Measurements from ENCODE around the gene SIAE.

The SIAE gene

GRCh38 chr11:124663861-124664260 lies 9.7 kb downstream of the SIAE start:
- peaks cover 9% of the 10 kb centered on the region for H3K36me3 ChIP-seq (ENCODE audit: control insufficient read depth, insufficient read depth, low read length, severe bottlenecking)
- H3K27me3 ChIP-seq (replicated peaks; ENCODE audit: control insufficient read depth, insufficient read depth, low read length), result no peaks in the 10 kb centered on the region
- no peak overlapping the region for H3K9ac ChIP-seq (ENCODE audit: low read length)
- H3K9me3 ChIP-seq (ENCODE audit: control insufficient read depth, low read length), result no peaks in the 10 kb centered on the region
- no peaks in the 10 kb centered on the region for H3K4me1 ChIP-seq (ENCODE audit: control insufficient read depth, insufficient read depth, low read length)
- H3K4me3 ChIP-seq (ENCODE audit: low read length), result no peak overlapping the region
- DNase-seq (ENCODE audit: low read depth), result no peak

GRCh38 chr11:124662106-124662505 lies 11.4 kb downstream of the SIAE start:
- Histone ChIP-seq H3K36me3 (ENCODE audit: control insufficient read depth, insufficient read depth, low read length, severe bottlenecking) (peaks cover 6% of the 10 kb centered on the region), H3K4me3 (ENCODE audit: low read length) (no peak overlapping the region), H3K9ac (ENCODE audit: low read length) (no peak overlapping the region), H3K4me1 (ENCODE audit: control insufficient read depth, insufficient read depth, low read length) (no peaks in the 10 kb centered on the region), H3K9me3 (ENCODE audit: control insufficient read depth, low read length) (no peaks in the 10 kb centered on the region), H3K27me3 (replicated peaks; ENCODE audit: control insufficient read depth, insufficient read depth, low read length) (no peaks in the 10 kb centered on the region)
- no peak for DNase-seq (ENCODE audit: low read depth)

DNA sequence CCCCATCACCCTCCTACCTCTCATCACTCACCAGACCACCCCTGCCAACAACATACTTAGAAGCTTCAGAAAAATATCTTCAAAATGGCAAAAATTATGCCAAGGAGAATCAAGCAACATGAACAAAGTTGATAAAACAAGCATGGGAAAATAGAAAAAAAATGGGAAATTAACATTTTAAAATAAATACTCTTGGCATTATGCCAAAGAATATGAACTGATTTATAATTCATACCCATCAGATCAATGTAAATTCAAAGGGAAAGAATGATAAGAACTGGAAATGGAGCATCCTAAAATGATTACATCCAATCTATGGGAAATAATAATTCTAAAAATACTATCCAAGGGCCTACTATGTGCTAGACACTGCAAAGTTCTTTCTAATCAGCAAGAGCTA lies 12.0 kb downstream of the SIAE start:
- no peak overlapping the region for H3K4me3 ChIP-seq (ENCODE audit: low read length)
- no peak overlapping the region for H3K9ac ChIP-seq (ENCODE audit: low read length)
- no peaks in the 10 kb centered on the region for H3K27me3 ChIP-seq (replicated peaks; ENCODE audit: control insufficient read depth, insufficient read depth, low read length)
- DNase-seq (ENCODE audit: low read depth), result no peak
- H3K4me1 ChIP-seq (ENCODE audit: control insufficient read depth, insufficient read depth, low read length), result no peaks in the 10 kb centered on the region
- H3K9me3 ChIP-seq (ENCODE audit: control insufficient read depth, low read length), result no peaks in the 10 kb centered on the region
- peaks cover 3% of the 10 kb centered on the region for H3K36me3 ChIP-seq (ENCODE audit: control insufficient read depth, insufficient read depth, low read length, severe bottlenecking)

GRCh38 chr11:124658986-124659385 lies 14.6 kb downstream of the SIAE start:
- Histone ChIP-seq H3K36me3 (ENCODE audit: control insufficient read depth, insufficient read depth, low read length, severe bottlenecking) (peaks cover 3% of the 10 kb centered on the region), H3K4me3 (ENCODE audit: low read length) (no peak overlapping the region), H3K27me3 (replicated peaks; ENCODE audit: control insufficient read depth, insufficient read depth, low read length) (no peaks in the 10 kb centered on the region), H3K9ac (ENCODE audit: low read length) (no peak overlapping the region), H3K9me3 (ENCODE audit: control insufficient read depth, low read length) (no peaks in the 10 kb centered on the region), H3K4me1 (ENCODE audit: control insufficient read depth, insufficient read depth, low read length) (no peaks in the 10 kb centered on the region)
- DNase-seq (ENCODE audit: low read depth), result no peak

GRCh38 chr11:124658501-124658900 lies 15.0 kb downstream of the SIAE start:
- no peak for DNase-seq (ENCODE audit: low read depth)
- Histone ChIP-seq H3K4me1 (ENCODE audit: control insufficient read depth, insufficient read depth, low read length) (no peaks in the 10 kb centered on the region), H3K9me3 (ENCODE audit: control insufficient read depth, low read length) (no peaks in the 10 kb centered on the region), H3K36me3 (ENCODE audit: control insufficient read depth, insufficient read depth, low read length, severe bottlenecking) (peaks cover 5% of the 10 kb centered on the region), H3K9ac (ENCODE audit: low read length) (no peak overlapping the region), H3K4me3 (ENCODE audit: low read length) (no peak overlapping the region), H3K27me3 (replicated peaks; ENCODE audit: control insufficient read depth, insufficient read depth, low read length) (no peaks in the 10 kb centered on the region)

DNA sequence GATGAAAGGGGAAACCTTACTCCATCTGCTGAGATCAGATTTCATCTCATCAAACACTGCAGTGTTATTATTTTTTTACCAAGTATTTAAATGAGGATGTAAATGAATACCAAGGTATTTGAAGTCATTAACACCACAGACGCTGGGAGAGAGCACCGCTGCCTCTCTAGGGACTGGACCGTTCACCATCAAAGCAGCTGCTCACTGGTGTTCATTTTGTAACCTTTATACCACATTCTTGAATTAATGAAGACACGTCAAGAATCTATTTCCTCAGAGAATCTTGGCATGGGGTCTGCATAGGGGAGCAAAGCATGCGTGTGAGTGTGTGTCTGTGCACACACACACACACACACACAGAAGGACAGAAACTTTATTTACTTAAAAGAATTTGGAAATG lies 15.6 kb downstream of the SIAE start:
- no peaks in the 10 kb centered on the region for H3K27me3 ChIP-seq (replicated peaks; ENCODE audit: control insufficient read depth, insufficient read depth, low read length)
- no peak for DNase-seq (ENCODE audit: low read depth)
- H3K9ac ChIP-seq (ENCODE audit: low read length), result no peak overlapping the region
- no peaks in the 10 kb centered on the region for H3K9me3 ChIP-seq (ENCODE audit: control insufficient read depth, low read length)
- H3K4me3 ChIP-seq (ENCODE audit: low read length), result no peak overlapping the region
- H3K36me3 ChIP-seq (ENCODE audit: control insufficient read depth, insufficient read depth, low read length, severe bottlenecking), result peaks cover 9% of the 10 kb centered on the region
- H3K4me1 ChIP-seq (ENCODE audit: control insufficient read depth, insufficient read depth, low read length), result no peaks in the 10 kb centered on the region

DNA sequence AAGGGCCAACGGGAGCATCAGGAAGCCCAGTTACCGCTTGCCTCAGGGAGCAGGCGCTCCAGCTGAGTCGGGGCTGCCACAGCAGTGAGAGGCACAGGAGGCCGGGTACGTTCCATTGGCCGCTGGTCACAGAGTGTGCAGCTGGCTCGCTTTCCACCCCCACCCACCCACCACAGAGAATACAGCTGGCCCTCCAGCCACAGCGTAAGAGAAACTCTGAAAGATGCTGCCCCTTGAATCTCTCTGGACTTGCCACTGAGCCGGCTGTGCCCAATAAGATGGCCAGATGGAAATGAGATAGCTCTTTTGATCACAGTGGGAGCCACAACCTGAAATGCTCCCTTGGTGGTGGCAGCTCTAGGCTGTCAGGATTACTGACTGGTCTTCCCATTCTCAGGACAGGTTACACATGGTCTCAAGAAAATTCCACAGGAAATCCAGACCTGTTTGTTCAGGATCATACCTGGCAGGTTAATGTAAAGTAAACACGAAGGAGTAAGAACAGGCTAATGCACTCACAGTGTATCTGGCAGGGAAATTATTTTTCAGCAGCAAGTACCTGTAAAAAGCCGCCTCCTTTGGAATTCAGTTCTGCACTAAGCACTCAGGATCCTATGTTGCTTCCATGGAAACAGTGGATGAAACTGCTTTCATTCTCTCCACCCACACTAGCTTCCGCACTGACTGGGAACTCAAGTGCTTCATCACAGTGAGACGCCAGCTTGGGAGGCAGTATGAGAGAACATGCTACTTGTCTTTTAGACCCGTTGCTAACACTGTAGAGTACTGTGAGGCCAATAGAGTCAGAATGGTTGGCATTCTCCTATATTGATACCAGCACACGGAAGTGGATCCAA lies 16.5 kb downstream of the SIAE start:
- DNase-seq (ENCODE audit: low read depth), result no peak
- Histone ChIP-seq H3K9me3 (ENCODE audit: control insufficient read depth, low read length) (no peaks in the 10 kb centered on the region), H3K4me3 (ENCODE audit: low read length) (no peak overlapping the region)

DNA sequence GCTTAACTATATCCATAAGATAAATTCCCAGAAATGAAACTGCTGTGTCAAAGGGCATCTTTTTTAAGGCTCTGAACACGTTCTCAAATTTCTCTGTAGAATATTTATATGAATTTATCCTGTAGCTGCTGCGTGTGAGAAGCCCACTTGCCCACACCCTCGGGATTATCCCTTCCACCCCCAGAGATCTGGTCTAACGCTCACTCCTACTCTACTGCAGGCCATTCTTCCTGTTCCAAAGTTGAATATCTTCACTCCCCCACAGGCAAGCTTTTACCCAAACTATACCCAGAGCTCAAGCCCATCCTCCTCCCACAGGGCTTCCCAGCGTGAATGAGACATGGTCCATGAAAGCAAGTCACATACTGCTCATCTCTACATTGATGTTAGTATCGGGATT lies 24.9 kb downstream of the SIAE start:
- no peak for DNase-seq (ENCODE audit: low read depth)
- Histone ChIP-seq H3K27me3 (replicated peaks; ENCODE audit: control insufficient read depth, insufficient read depth, low read length) (no peaks in the 10 kb centered on the region), H3K4me1 (ENCODE audit: control insufficient read depth, insufficient read depth, low read length) (peaks cover 6% of the 10 kb centered on the region), H3K4me3 (ENCODE audit: low read length) (no peak overlapping the region), H3K9ac (ENCODE audit: low read length) (no peak overlapping the region), H3K9me3 (ENCODE audit: control insufficient read depth, low read length) (no peaks in the 10 kb centered on the region), H3K36me3 (ENCODE audit: control insufficient read depth, insufficient read depth, low read length, severe bottlenecking) (peaks cover 11% of the 10 kb centered on the region)

More for the DNA sequence above, 16.5 kb downstream of the SIAE start:
- Histone ChIP-seq H3K36me3 (ENCODE audit: control insufficient read depth, insufficient read depth, low read length, severe bottlenecking) (peaks cover 9% of the 10 kb centered on the region), H3K9ac (ENCODE audit: low read length) (no peak overlapping the region), H3K4me1 (ENCODE audit: control insufficient read depth, insufficient read depth, low read length) (no peaks in the 10 kb centered on the region), H3K27me3 (replicated peaks; ENCODE audit: control insufficient read depth, insufficient read depth, low read length) (no peaks in the 10 kb centered on the region)

GRCh38 chr11:124646148-124646547 lies 27.4 kb downstream of the SIAE start:
- Histone ChIP-seq H3K4me3 (ENCODE audit: low read length) (no peak overlapping the region), H3K9me3 (ENCODE audit: control insufficient read depth, low read length) (no peaks in the 10 kb centered on the region), H3K36me3 (ENCODE audit: control insufficient read depth, insufficient read depth, low read length, severe bottlenecking) (peaks cover 6% of the 10 kb centered on the region), H3K9ac (ENCODE audit: low read length) (no peak overlapping the region), H3K27me3 (replicated peaks; ENCODE audit: control insufficient read depth, insufficient read depth, low read length) (no peaks in the 10 kb centered on the region), H3K4me1 (ENCODE audit: control insufficient read depth, insufficient read depth, low read length) (peaks cover 10% of the 10 kb centered on the region)
- no peak for DNase-seq (ENCODE audit: low read depth)

DNA sequence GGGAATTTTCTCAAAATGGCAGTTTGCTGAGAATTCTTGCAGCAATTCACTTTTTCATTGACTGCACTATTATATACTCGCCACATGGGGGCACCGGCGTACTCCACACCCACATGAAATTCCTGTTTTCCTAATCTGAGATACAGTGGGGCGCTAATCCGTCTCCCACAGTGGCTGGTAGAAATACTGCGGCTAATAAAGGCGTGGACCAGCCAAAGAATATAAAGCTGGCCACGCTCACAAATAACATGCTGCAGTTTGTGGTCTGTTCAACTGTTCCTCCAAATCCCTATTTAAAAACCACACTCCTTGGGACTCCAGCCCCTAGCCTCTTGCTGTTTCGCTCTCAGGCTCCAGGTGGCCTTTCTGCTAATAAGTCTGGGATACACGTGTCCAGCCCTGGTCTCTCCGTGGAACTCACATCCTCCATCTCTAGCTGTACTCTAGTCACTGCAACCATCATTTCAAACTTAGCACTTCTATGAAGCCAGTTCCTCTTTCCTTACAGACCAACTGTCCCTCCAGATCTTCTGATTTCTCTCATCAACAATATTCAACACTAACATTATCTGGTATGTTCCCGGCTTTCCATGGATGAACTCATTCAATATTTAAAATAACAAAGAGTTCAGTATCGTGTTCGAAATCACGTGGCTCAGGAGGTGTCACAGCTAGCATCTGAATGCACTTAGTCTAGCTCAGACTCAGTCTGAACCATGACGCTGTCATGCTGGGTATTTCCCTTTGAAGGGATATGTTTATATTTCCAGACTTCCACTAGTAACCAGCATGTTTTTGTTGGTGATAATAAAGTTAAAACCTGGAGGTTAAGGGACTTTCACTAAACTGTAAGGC lies 28.9 kb downstream of the SIAE start:
- peak overlapping the region; percentile 54 for H3K4me3 ChIP-seq (ENCODE audit: low read length)
- no peaks in the 10 kb centered on the region for H3K9me3 ChIP-seq (ENCODE audit: control insufficient read depth, low read length)
- H3K36me3 ChIP-seq (ENCODE audit: control insufficient read depth, insufficient read depth, low read length, severe bottlenecking), result peaks cover 9% of the 10 kb centered on the region
- no peaks in the 10 kb centered on the region for H3K27me3 ChIP-seq (replicated peaks; ENCODE audit: control insufficient read depth, insufficient read depth, low read length)
- peaks cover 10% of the 10 kb centered on the region for H3K4me1 ChIP-seq (ENCODE audit: control insufficient read depth, insufficient read depth, low read length)
- H3K9ac ChIP-seq (ENCODE audit: low read length), result no peak overlapping the region
- DNase-seq (ENCODE audit: low read depth), result peak; percentile 85

GRCh38 chr11:124643605-124644425 lies 29.7 kb downstream of the SIAE start:
- DNase-seq (ENCODE audit: low read depth), result peak; percentile 70
- Histone ChIP-seq H3K27me3 (replicated peaks; ENCODE audit: control insufficient read depth, insufficient read depth, low read length) (no peaks in the 10 kb centered on the region), H3K9me3 (ENCODE audit: control insufficient read depth, low read length) (no peaks in the 10 kb centered on the region), H3K4me1 (ENCODE audit: control insufficient read depth, insufficient read depth, low read length) (peaks cover 10% of the 10 kb centered on the region), H3K4me3 (ENCODE audit: low read length) (peak overlapping the region; percentile 28), H3K9ac (ENCODE audit: low read length) (no peak overlapping the region), H3K36me3 (ENCODE audit: control insufficient read depth, insufficient read depth, low read length, severe bottlenecking) (peaks cover 13% of the 10 kb centered on the region)

All from adipocyte (in vitro differentiated cells).